OCI-LY3 (cell line): ENCODE measurements around the gene GRIP2.

Source experiments
- H2AFZ ChIP-seq: fragments of 200-600, 300-600 bp; shearing (Covaris generic); 2 replicates; pipeline ENCODE4 v1.6.0; 2014; ENCODE audit warnings: antibody characterized with exemption, low read depth, low read length
- H3K27ac ChIP-seq: fragments of 200-600, 300-600 bp; sonication (generic); 2 replicates; pipeline ENCODE4 v1.5.1; 2014; ENCODE audit warnings: mild to moderate bottlenecking, low read length, moderate library complexity, mixed read lengths
- H3K27me3 ChIP-seq: fragments of 200-600, 300-600 bp; sonication (generic); 2 replicates; pipeline ENCODE4 v1.6.1; 2014; ENCODE audit warnings: low read depth, low read length, mixed read lengths
- H3K36me3 ChIP-seq: fragments of 200-600, 300-600 bp; sonication (generic); replicated peaks from 2 replicates; pipeline ENCODE3; 2014; ENCODE audit warnings: low read depth, low read length, mixed read lengths
- H3K4me1 ChIP-seq: fragments of 300-600, 200-600 bp; sonication (generic); 2 replicates; pipeline ENCODE4 v1.6.1; 2014; ENCODE audit warnings: low read length, mixed read lengths
- H3K4me2 ChIP-seq: fragments of 200-600, 300-600 bp; sonication (generic); 2 replicates; pipeline ENCODE4 v1.6.1; 2014; ENCODE audit warnings: low read length, mixed read lengths
- H3K4me3 ChIP-seq: fragments of 300-600, 200-600 bp; sonication (generic); 2 replicates; pipeline ENCODE4 v1.5.1; 2014; ENCODE audit warnings: antibody characterized with exemption, mild to moderate bottlenecking, low read length, moderate library complexity
- H3K79me2 ChIP-seq: fragments of 300-600, 200-600 bp; shearing (Covaris generic); 2 replicates; pipeline ENCODE4 v1.6.1; 2014; ENCODE audit warnings: mild to moderate bottlenecking, low read length, mixed read lengths
- H3K9ac ChIP-seq: fragments of 300-600, 200-600 bp; shearing (Covaris generic); 2 replicates; pipeline ENCODE4 v1.6.0; 2014; ENCODE audit warnings: mild to moderate bottlenecking, low read length, moderate library complexity
- H3K9me3 ChIP-seq: fragments of 200-600, 300-600 bp; shearing (Covaris generic); 2 replicates; pipeline ENCODE4 v1.6.1; 2014; ENCODE audit warnings: low read length, mixed read lengths; ENCODE audit not compliant: insufficient read depth
- H4K20me1 ChIP-seq: fragments of 200-600, 300-600 bp; sonication (generic); 2 replicates; pipeline ENCODE4 v1.6.1; 2016; ENCODE audit warnings: low read length, mixed read lengths; ENCODE audit not compliant: insufficient read depth
- EZH2phosphoT487 ChIP-seq: fragments of 200-600 bp; shearing (Covaris generic); IDR thresholded peaks from 2 replicates; pipeline ENCODE4 v1.6.1; 2018; ENCODE audit warnings: antibody characterized with exemption, mixed run types, low read depth
- TF ChIP-seq, protein P1 (sequence below): fragments of 200-600, 300-600 bp; sonication (generic); IDR thresholded peaks from 2 replicates; pipeline ENCODE4 v1.5.1; 2014; ENCODE audit warnings: antibody characterized with exemption, low read length, low read depth

Gene GRIP2

DNA sequence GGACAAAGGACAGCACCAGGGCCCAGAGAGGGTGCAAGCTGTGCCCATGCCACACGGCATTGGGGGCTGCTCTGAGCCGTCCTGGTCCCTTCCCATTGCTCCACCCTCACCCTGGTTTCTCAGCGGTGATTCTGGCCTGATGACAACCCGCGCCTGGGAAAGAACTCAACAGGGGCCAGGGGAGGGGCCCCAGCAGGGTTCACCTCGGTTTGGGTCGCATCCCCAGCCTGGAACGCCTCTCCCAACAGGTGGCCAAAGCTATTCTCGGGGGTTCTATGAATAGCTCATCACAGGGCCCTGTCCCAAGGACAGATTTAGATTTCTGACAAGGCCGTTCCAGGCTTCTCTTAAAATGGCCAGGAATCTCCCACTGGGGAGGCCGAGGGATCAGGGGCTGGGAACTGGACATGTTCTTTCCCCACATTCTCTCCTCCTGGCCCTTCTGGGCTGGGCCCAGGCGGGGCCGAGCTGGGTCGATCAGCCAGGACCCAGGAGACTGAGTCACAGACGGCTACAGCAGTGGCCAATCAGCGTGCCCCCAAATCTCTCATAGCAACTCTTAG lies 17.9 kb downstream of the GRIP2 start:
- no peaks in the 10 kb centered on the region for H3K9me3 ChIP-seq
- no peaks in the 10 kb centered on the region for H3K79me2 ChIP-seq
- no peaks in the 10 kb centered on the region for H4K20me1 ChIP-seq
- H3K9ac ChIP-seq: no peak overlapping the region
- H3K4me2 ChIP-seq: no peak overlapping the region
- no peak overlapping the region for H3K27ac ChIP-seq
- H3K4me3 ChIP-seq: no peak overlapping the region
- no peak overlapping the region for H2AFZ ChIP-seq
- H3K4me1 ChIP-seq: no peaks in the 10 kb centered on the region
- TF ChIP-seq, protein P1, sequence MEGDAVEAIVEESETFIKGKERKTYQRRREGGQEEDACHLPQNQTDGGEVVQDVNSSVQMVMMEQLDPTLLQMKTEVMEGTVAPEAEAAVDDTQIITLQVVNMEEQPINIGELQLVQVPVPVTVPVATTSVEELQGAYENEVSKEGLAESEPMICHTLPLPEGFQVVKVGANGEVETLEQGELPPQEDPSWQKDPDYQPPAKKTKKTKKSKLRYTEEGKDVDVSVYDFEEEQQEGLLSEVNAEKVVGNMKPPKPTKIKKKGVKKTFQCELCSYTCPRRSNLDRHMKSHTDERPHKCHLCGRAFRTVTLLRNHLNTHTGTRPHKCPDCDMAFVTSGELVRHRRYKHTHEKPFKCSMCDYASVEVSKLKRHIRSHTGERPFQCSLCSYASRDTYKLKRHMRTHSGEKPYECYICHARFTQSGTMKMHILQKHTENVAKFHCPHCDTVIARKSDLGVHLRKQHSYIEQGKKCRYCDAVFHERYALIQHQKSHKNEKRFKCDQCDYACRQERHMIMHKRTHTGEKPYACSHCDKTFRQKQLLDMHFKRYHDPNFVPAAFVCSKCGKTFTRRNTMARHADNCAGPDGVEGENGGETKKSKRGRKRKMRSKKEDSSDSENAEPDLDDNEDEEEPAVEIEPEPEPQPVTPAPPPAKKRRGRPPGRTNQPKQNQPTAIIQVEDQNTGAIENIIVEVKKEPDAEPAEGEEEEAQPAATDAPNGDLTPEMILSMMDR: no peak
- TF ChIP-seq EZH2phosphoT487: no peak
- H3K36me3 ChIP-seq: no peaks in the 10 kb centered on the region
- H3K27me3 ChIP-seq: peaks cover 11% of the 10 kb centered on the region

DNA sequence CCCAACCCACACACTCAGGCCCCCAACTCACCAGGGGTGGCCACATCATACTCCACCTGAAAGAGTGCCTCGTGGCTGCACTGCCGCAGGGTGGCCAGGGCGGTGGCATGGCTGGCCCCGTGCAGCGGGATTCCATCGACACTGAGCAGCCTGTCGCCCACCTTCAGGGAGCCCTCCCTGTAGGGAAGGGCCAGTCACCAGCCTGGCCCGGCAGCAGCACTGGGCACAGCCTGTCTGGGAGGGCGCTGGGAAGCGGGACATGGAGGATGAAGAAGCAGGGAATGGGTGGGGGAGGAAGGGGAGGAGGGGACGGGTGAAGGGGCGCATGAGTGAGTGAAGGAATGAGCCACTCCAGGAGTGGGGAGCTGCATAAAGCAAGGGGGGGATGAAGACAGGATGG lies 18.5 kb downstream of the GRIP2 start:
- Histone ChIP-seq H3K36me3 (no peaks in the 10 kb centered on the region), H3K27me3 (peaks cover 9% of the 10 kb centered on the region), H3K4me3 (no peak overlapping the region), H3K27ac (no peak overlapping the region), H3K4me2 (no peak overlapping the region), H3K9me3 (no peaks in the 10 kb centered on the region), H4K20me1 (no peaks in the 10 kb centered on the region), H2AFZ (no peak overlapping the region), H3K9ac (no peak overlapping the region), H3K4me1 (no peaks in the 10 kb centered on the region), H3K79me2 (no peaks in the 10 kb centered on the region)
- TF ChIP-seq, protein P1: no peak
- no peak for TF ChIP-seq EZH2phosphoT487

DNA sequence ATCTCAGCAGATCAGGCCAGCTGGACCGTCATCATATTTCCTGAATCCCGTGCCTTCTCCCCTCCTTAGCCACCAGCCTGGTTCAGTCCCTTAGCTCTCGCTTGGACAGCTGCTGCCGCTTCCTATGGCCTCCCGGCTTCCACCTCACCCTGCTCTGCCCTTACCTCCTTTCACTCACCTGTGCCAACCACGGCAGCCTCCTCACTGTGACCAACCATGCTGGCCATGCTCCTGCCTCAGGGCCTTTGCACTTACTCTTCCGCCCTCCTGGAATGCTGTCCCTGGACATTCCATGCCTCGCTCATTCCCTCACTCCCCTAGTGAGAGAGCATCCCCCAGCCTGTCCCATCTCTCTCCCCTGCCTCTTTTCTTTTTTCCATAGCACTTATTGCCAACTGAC lies 19.2 kb downstream of the GRIP2 start:
- Histone ChIP-seq H2AFZ (no peak overlapping the region), H3K79me2 (no peaks in the 10 kb centered on the region), H3K27me3 (0 out of 2 replicates have a peak, but pooled peaks cover 8% of the 10 kb centered on the region), H4K20me1 (no peaks in the 10 kb centered on the region), H3K4me3 (no peak overlapping the region), H3K9ac (no peak overlapping the region), H3K9me3 (no peaks in the 10 kb centered on the region), H3K4me1 (no peaks in the 10 kb centered on the region), H3K4me2 (no peak overlapping the region), H3K36me3 (no peaks in the 10 kb centered on the region), H3K27ac (no peak overlapping the region)
- TF ChIP-seq EZH2phosphoT487: no peak
- TF ChIP-seq, protein P1: no peak

DNA sequence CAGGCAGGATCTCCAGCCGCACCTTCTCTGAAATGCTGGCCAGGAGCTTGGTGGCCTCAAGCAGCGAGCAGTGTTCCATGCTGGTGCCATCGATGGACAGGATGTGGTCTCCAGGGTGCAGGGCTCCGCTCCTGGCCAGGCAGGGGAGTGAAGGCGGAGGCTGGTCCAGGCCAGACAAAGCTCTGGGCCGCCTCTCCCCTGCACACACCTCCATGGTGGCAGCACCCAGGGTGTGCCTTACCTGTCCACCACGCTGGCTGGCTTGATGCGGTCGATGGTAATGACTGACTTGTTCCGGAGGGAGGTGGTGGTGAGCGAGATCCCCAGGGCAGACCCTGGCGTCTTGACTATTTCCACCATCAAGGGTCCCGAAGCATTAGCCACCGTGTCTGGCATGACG lies 20.0 kb downstream of the GRIP2 start:
- Histone ChIP-seq H3K4me2 (no peak overlapping the region), H3K36me3 (no peaks in the 10 kb centered on the region), H3K9me3 (no peaks in the 10 kb centered on the region), H3K27me3 (0 out of 2 replicates have a peak, but pooled peaks cover 8% of the 10 kb centered on the region), H3K27ac (no peak overlapping the region), H3K4me1 (no peaks in the 10 kb centered on the region), H2AFZ (no peak overlapping the region), H3K79me2 (no peaks in the 10 kb centered on the region), H3K4me3 (no peak overlapping the region), H3K9ac (no peak overlapping the region), H4K20me1 (no peaks in the 10 kb centered on the region)
- TF ChIP-seq, protein P1: no peak
- no peak for TF ChIP-seq EZH2phosphoT487
